ENCODE results near the gene DAW1.
"Not testable (repeated sequence)": the region's sequence is repeated elsewhere in the genome, so short reads cannot be mapped to it uniquely, and the experiment has no call there.

Gene DAW1

GRCh38 chr2:227908266-227909054 lies 37.0 kb downstream of the DAW1 start:
- no peak for DNase-seq (ENCODE audit: low read depth, low spot score)

GRCh38 chr2:227914362-227914761 lies 42.9 kb downstream of the DAW1 start:
- no peak for DNase-seq (ENCODE audit: low read depth, low spot score)

- DNase-seq (ENCODE audit: low read depth, low spot score), result no peak
These were observed 50.2 kb downstream of the DAW1 start for GRCh38 chr2:227921648-227922047.

- DNase-seq (ENCODE audit: low read depth, low spot score), result no peak
These were observed 60.6 kb downstream of the DAW1 start for GRCh38 chr2:227932001-227932400.

- DNase-seq (ENCODE audit: low read depth, low spot score), result no peak
These were observed 61.0 kb downstream of the DAW1 start for GRCh38 chr2:227932403-227932802.

- no peak for DNase-seq (ENCODE audit: low read depth, low spot score)
These were observed 62.5 kb downstream of the DAW1 start for GRCh38 chr2:227933884-227934283.

GRCh38 chr2:227936249-227936648 lies 64.8 kb downstream of the DAW1 start:
- not testable (repeated sequence) for DNase-seq (ENCODE audit: low read depth, low spot score)

- DNase-seq (ENCODE audit: low read depth, low spot score), result no peak
These were observed 68.0 kb downstream of the DAW1 start for GRCh38 chr2:227939271-227940027.

GRCh38 chr2:227942021-227942420 lies 70.6 kb downstream of the DAW1 start:
- no peak for DNase-seq (ENCODE audit: low read depth, low spot score)

GRCh38 chr2:227942965-227943364 lies 71.5 kb downstream of the DAW1 start:
- no peak for DNase-seq (ENCODE audit: low read depth, low spot score)

GRCh38 chr2:227960317-227960716 lies 88.9 kb downstream of the DAW1 start:
- no peak for DNase-seq (ENCODE audit: low read depth, low spot score)

- no peak for DNase-seq (ENCODE audit: low read depth, low spot score)
These were observed 100.3 kb downstream of the DAW1 start for GRCh38 chr2:227971619-227972230.

- no peak for DNase-seq (ENCODE audit: low read depth, low spot score)
These were observed 101.8 kb downstream of the DAW1 start for GRCh38 chr2:227973241-227973640.
